Loucy (cell line): ENCODE data around the gene ITGAL.

Experiments used
- CTCF ChIP-seq: fragments of 200-600 bp; sonication (generic); conservative IDR thresholded peaks from 2 replicates; pipeline ENCODE4 v1.5.1; 2014; ENCODE audit warnings: mild to moderate bottlenecking, antibody characterized with exemption, low read length
- EZH2phosphoT487 ChIP-seq: fragments of 200-600 bp; IDR thresholded peaks from 2 replicates; pipeline ENCODE4 v1.6.1; 2018; ENCODE audit warnings: antibody characterized with exemption, mild to moderate bottlenecking, moderate library complexity, borderline replicate concordance

DNA sequence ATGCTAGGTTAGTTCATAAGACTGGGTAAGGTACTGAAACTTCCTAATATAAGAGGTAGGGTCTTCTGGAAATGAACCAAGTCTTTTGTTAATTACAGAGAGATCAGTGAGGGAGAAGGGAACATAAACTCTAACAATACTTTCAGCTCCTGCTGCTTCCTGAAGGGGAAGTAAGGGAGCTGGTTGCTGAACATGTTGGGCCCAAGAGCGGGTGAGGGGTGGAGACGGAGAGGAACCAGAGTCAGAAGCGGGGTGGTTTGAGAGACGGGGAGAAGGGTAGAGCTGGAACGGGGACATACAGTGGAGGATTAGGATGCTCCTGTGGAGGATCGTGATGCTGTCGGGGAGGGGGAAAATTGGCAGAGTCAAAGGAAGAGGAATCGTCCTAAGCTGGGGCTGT is 73.6 kb downstream of the ITGAL start:
- no peak for TF ChIP-seq CTCF
- TF ChIP-seq EZH2phosphoT487 = no peak
